Smooth muscle cell (in vitro differentiated cells): Measurements from ENCODE around the gene PTCD1. TPM values are rescaled to one million over a fixed set of nuclear protein-coding genes. Genes with fewer than 3 reads are reported as not detected.

Experiments
- DNase-seq: peaks from one replicate; lab custom pipeline; 2025; ENCODE audit not compliant: unreplicated experiment; lab: John Stamatoyannopoulos, UW
- H2AFZ ChIP-seq: fragments of 200-600 bp; sonication (generic); 2 replicates; pipeline ENCODE4 v1.6.0; 2016; ENCODE audit warnings: antibody characterized with exemption, low read depth, mild to moderate bottlenecking
- H3F3A ChIP-seq: fragments of 200-600 bp; sonication (generic); 2 replicates; pipeline ENCODE4 v1.6.0; 2017; ENCODE audit warnings: antibody characterized with exemption, low read depth
- H3K27ac ChIP-seq: fragments of 200-600 bp; sonication (generic); 2 replicates; pipeline ENCODE4 v1.5.1; 2016; ENCODE audit warnings: low read depth, mild to moderate bottlenecking
- H3K27me3 ChIP-seq: fragments of 200-600 bp; sonication (generic); 2 replicates; pipeline ENCODE4 v1.6.1; 2016; ENCODE audit warnings: low read depth, mild to moderate bottlenecking
- H3K36me3 ChIP-seq: fragments of 200-600 bp; sonication (generic); 2 replicates; pipeline ENCODE4 v1.5.1; 2016; ENCODE audit warnings: low read depth
- H3K4me1 ChIP-seq: fragments of 200-600 bp; sonication (generic); 2 replicates; pipeline ENCODE4 v1.5.1; 2016; ENCODE audit warnings: low read depth
- H3K4me2 ChIP-seq: fragments of 200-600 bp; sonication (generic); 2 replicates; pipeline ENCODE4 v1.6.0; 2016; ENCODE audit warnings: mild to moderate bottlenecking
- H3K4me3 ChIP-seq: fragments of 200-600 bp; sonication (generic); 2 replicates; pipeline ENCODE4 v1.5.1; 2016; ENCODE audit warnings: mild to moderate bottlenecking
- H3K79me2 ChIP-seq: fragments of 200-600 bp; sonication (generic); 2 replicates; pipeline ENCODE4 v1.6.0; 2016; ENCODE audit warnings: low read depth, mild to moderate bottlenecking
- H3K9ac ChIP-seq: fragments of 200-600 bp; sonication (generic); 2 replicates; pipeline ENCODE4 v1.6.0; 2016; ENCODE audit warnings: low read depth
- H3K9me3 ChIP-seq: fragments of 200-600 bp; sonication (generic); replicated peaks from 2 replicates; pipeline ENCODE4 v1.5.1; 2016; ENCODE audit warnings: low read depth
- H4K20me1 ChIP-seq: fragments of 200-600 bp; sonication (generic); 2 replicates; pipeline ENCODE4 v1.6.0; 2016; ENCODE audit warnings: low read depth
- WGBS: methylation state at CpG from one replicate; pipeline ENCODE4 v1.1.7; 2016; ENCODE audit warnings: low lambda C conversion rate; 5-methylcytosine and 5-hydroxymethylcytosine counted together
- polyA plus RNA-seq: library from polyadenylated mRNA; unstranded; fragments of >200 nt; fragmentation: Nextera tagmentation; extraction: Ambion mirVana; gene quantifications from 2 replicates; pipeline ENCODE4 v1.2.1, GENCODE V29; 2016
- total RNA-seq: library from RNA; depleted of rRNA; stranded (reverse); fragments of >200 nt; gene quantifications from 2 replicates; pipeline ENCODE4 v1.2.3, GENCODE V29; 2014
- TF ChIP-seq, protein P1 (sequence below): fragments of 200-600 bp; sonication (generic); IDR thresholded peaks from 2 replicates; pipeline ENCODE4 v1.5.1; 2017; ENCODE audit warnings: borderline replicate concordance, mild to moderate bottlenecking, antibody characterized with exemption; ENCODE audit not compliant: insufficient read depth, poor library complexity, severe bottlenecking

Gene PTCD1
- total and polyA plus RNA-seq, 2 experiments from 2014 or later: 4.5 to 10.8 TPM

DNA sequence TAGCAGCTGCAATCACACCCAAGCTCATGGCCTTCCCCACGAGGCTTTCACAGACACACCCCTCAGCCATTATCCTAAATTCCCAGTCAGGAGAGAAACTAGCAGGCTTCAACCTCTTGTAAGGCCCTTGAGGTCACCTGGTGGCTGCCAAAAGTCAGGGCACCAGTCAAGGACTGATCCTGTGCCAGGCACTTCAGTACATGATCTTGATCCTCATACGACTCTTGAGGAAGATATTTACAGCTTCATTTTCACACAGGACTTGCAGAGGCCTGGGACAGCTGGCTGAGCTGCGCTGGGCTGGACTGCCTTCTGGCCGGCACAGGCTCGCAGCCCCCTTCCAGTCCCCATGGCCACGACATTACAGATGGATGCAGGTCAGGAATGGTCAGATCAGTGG is 39.0 kb downstream of the PTCD1 start:
- Histone ChIP-seq H4K20me1 (peaks cover 67% of the 10 kb centered on the region), H2AFZ (no peak overlapping the region), H3K9ac (no peak overlapping the region), H3K27me3 (no peaks in the 10 kb centered on the region), H3K36me3 (no peaks in the 10 kb centered on the region), H3K4me1 (no peaks in the 10 kb centered on the region), H3K27ac (no peak overlapping the region), H3K79me2 (peaks cover 3% of the 10 kb centered on the region), H3K4me3 (no peak overlapping the region), H3K9me3 (no peaks in the 10 kb centered on the region), H3F3A (peaks cover 16% of the 10 kb centered on the region), H3K4me2 (no peak overlapping the region)
- 96% methylated on average over 6 of the region's 6 CpGs for WGBS
- TF ChIP-seq, protein P1, sequence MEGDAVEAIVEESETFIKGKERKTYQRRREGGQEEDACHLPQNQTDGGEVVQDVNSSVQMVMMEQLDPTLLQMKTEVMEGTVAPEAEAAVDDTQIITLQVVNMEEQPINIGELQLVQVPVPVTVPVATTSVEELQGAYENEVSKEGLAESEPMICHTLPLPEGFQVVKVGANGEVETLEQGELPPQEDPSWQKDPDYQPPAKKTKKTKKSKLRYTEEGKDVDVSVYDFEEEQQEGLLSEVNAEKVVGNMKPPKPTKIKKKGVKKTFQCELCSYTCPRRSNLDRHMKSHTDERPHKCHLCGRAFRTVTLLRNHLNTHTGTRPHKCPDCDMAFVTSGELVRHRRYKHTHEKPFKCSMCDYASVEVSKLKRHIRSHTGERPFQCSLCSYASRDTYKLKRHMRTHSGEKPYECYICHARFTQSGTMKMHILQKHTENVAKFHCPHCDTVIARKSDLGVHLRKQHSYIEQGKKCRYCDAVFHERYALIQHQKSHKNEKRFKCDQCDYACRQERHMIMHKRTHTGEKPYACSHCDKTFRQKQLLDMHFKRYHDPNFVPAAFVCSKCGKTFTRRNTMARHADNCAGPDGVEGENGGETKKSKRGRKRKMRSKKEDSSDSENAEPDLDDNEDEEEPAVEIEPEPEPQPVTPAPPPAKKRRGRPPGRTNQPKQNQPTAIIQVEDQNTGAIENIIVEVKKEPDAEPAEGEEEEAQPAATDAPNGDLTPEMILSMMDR: no peak
- no peak for DNase-seq

DNA sequence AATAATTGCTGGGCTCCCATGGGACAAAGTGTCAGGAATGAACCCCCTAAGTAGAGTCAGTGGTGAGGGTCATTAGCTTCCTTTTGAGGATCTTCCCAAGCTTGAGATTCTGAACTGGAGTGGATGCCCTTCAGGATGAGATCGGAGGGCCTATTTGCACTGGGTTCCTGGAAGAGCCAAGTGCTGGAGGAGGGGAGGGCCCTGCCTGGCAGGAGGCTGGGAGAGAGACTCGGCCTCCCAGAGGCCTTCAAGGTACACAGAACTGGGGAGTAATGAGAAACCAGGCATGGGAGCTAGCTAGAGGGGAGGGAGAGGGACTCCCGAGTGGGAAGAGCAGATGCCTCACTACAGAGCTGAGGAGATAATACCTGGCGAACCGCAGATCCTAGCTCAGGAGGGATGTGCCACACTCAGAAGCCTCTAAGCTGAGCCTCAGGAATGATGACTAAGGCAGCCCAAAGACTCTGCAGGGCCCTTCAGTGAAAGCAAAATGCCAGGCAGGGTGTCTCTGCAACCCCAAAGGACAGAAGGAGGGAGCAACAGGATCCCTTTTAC is 39.6 kb downstream of the PTCD1 start:
- H3K27ac ChIP-seq: no peak overlapping the region
- H3K27me3 ChIP-seq: no peaks in the 10 kb centered on the region
- peaks cover 3% of the 10 kb centered on the region for H3K79me2 ChIP-seq
- H3K4me3 ChIP-seq: no peak overlapping the region
- H3K36me3 ChIP-seq: no peaks in the 10 kb centered on the region
- H3F3A ChIP-seq: peaks cover 17% of the 10 kb centered on the region
- H4K20me1 ChIP-seq: peaks cover 65% of the 10 kb centered on the region
- 94% methylated on average over 5 of the region's 5 CpGs for WGBS
- H3K9ac ChIP-seq: no peak overlapping the region
- H2AFZ ChIP-seq: no peak overlapping the region
- no peaks in the 10 kb centered on the region for H3K4me1 ChIP-seq
- TF ChIP-seq, protein P1: no peak
- no peak overlapping the region for H3K4me2 ChIP-seq
- no peak for DNase-seq
- no peaks in the 10 kb centered on the region for H3K9me3 ChIP-seq

DNA sequence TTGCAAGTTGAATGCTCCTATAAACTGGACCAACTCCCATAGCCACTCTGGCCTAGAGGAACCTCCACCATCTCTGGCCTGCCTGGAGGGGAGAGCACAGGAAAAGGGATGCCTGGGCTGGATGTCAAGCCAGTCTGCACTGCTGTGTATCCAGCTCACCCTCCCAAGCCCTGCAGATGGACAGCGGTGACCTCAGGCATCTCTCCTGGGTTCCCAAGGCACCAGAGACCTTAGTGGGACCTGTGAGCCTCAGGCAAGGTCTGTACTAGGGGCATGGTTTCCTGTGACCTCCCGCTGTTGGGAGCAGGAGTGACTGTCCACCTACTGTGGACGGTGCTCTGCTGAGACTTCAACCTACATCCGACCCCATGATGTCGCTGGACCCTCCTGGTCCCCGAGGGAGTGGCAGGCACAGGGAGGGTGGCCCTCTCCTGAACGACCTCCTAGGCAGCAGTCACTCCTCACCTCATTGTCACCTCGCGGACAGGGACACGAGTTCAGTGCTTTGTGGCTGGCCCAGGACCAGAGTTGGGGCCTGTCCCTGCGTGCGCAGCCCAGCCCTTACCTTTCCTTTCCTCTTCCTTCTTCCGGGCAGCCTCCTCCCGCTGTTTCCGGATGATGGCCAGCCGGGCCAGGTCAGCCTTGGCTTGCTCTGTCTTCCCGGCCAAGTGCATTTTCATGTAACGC is 41.2 kb downstream of the PTCD1 start:
- Histone ChIP-seq H3K4me1 (no peaks in the 10 kb centered on the region), H3F3A (peaks cover 17% of the 10 kb centered on the region), H3K4me2 (no peak overlapping the region), H3K27me3 (no peaks in the 10 kb centered on the region), H2AFZ (no peak overlapping the region), H3K36me3 (no peaks in the 10 kb centered on the region), H3K9ac (no peak overlapping the region), H4K20me1 (peaks cover 65% of the 10 kb centered on the region), H3K79me2 (no peaks in the 10 kb centered on the region), H3K4me3 (no peak overlapping the region), H3K27ac (no peak overlapping the region), H3K9me3 (no peaks in the 10 kb centered on the region)
- DNase-seq: no peak
- 96% methylated on average over 18 of the region's 18 CpGs for WGBS
- TF ChIP-seq, protein P1: no peak
